Chondrocyte (in vitro differentiated cells): ENCODE results near the gene KATNBL1. TPM values are rescaled to one million over a fixed set of nuclear protein-coding genes. Genes with fewer than 3 reads are reported as not detected.
"Not testable (repeated sequence)": the region's sequence is repeated elsewhere in the genome, so short reads cannot be mapped to it uniquely, and the experiment has no call there.

ENCODE experiments used
- DNase-seq: peaks from one replicate; pipeline ENCODE4 v3.0.0; 2021; ENCODE audit warnings: mixed read lengths, low spot score
- H3K27ac Mint-ChIP-seq: one replicate; pipeline ENCODE4 v1.8.0; 2021; ENCODE audit warnings: mild to moderate bottlenecking, moderate library complexity, mixed read lengths; ENCODE audit not compliant: unreplicated experiment
- H3K27me3 Mint-ChIP-seq: 2 replicates; pipeline ENCODE4 v1.8.0; 2021; ENCODE audit warnings: low read depth, mixed read lengths
- H3K36me3 Mint-ChIP-seq: 2 replicates; pipeline ENCODE4 v1.8.0; 2021; ENCODE audit warnings: low read depth, mixed read lengths
- H3K4me1 Mint-ChIP-seq: 2 replicates; pipeline ENCODE4 v1.8.0; 2021; ENCODE audit warnings: low read depth, mild to moderate bottlenecking, mixed read lengths
- H3K4me3 Mint-ChIP-seq: one replicate; pipeline ENCODE4 v1.8.0; 2021; ENCODE audit warnings: mild to moderate bottlenecking, moderate library complexity, mixed read lengths; ENCODE audit not compliant: unreplicated experiment
- H3K9me3 Mint-ChIP-seq: 2 replicates; pipeline ENCODE4 v1.8.0; 2021; ENCODE audit warnings: low read depth, mixed read lengths
- total RNA-seq: library from RNA; stranded (reverse); gene quantifications from 3 replicates; pipeline ENCODE4 v1.2.1, GENCODE V29; 2021
- TF ChIP-seq, protein P1 (sequence below): fragments of 200-600 bp; sonication (generic); IDR thresholded peaks from 2 replicates; pipeline ENCODE4 v1.5.0; 2021; ENCODE audit warnings: antibody characterized with exemption, mild to moderate bottlenecking, moderate library complexity

Gene KATNBL1
- total RNA-seq, 1 donor from 2014 or later, result 42.0 TPM

DNA sequence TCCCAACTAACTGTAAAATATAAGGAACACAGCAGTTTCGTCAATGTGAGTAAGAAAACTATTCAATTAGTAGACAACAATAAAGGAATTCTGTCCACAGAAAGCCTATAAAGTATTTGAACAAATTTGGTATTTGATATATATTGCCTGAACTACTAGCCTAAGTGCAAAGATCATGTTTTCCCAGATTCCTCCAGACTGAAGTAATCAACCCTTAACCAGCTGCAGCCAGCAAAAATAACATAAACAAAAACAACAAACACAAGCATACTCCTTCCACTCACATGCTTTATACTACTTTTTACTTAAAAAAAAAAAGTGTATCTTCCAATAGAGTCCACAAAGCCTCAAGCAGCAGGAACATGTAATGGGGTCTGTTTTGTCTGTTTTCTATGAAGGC lies 84.0 kb downstream of the KATNBL1 start:
- Mint-ChIP-seq H3K27ac (no peak overlapping the region), H3K27me3 (no peaks in the 10 kb centered on the region)
- TF ChIP-seq, protein P1, sequence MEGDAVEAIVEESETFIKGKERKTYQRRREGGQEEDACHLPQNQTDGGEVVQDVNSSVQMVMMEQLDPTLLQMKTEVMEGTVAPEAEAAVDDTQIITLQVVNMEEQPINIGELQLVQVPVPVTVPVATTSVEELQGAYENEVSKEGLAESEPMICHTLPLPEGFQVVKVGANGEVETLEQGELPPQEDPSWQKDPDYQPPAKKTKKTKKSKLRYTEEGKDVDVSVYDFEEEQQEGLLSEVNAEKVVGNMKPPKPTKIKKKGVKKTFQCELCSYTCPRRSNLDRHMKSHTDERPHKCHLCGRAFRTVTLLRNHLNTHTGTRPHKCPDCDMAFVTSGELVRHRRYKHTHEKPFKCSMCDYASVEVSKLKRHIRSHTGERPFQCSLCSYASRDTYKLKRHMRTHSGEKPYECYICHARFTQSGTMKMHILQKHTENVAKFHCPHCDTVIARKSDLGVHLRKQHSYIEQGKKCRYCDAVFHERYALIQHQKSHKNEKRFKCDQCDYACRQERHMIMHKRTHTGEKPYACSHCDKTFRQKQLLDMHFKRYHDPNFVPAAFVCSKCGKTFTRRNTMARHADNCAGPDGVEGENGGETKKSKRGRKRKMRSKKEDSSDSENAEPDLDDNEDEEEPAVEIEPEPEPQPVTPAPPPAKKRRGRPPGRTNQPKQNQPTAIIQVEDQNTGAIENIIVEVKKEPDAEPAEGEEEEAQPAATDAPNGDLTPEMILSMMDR, result no peak

DNA sequence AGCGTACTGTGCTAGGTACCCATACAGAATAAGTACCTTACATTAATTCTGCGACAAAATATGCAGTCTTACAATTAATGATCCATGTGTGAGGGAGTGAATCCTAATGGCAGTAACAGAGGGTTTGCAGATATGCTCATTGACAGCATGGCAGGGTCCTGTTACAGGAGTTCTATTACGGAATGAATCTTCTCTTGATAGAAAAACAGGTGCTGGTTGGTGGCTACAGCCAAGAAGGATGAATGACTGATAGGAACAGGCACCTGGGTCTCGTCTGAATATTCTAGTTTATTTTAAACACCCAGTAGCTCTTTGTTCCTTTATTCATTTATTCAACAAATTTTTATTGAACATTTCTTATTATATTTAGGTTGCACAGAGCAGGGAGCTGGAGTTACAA lies 85.2 kb downstream of the KATNBL1 start:
- peaks cover 8% of the 10 kb centered on the region for H3K4me1 Mint-ChIP-seq
- TF ChIP-seq, protein P1, result no peak
- H3K27me3 Mint-ChIP-seq, result no peaks in the 10 kb centered on the region
- no peak overlapping the region for H3K27ac Mint-ChIP-seq
- DNase-seq, result no peak
- no peaks in the 10 kb centered on the region for H3K36me3 Mint-ChIP-seq
- H3K4me3 Mint-ChIP-seq, result no peak overlapping the region
- peaks cover 4% of the 10 kb centered on the region for H3K9me3 Mint-ChIP-seq

More for the DNA sequence above, 84.0 kb downstream of the KATNBL1 start:
- DNase-seq, result no peak
- Mint-ChIP-seq H3K4me3 (no peak overlapping the region), H3K9me3 (peaks cover 4% of the 10 kb centered on the region), H3K36me3 (no peaks in the 10 kb centered on the region), H3K4me1 (peaks cover 8% of the 10 kb centered on the region)

DNA sequence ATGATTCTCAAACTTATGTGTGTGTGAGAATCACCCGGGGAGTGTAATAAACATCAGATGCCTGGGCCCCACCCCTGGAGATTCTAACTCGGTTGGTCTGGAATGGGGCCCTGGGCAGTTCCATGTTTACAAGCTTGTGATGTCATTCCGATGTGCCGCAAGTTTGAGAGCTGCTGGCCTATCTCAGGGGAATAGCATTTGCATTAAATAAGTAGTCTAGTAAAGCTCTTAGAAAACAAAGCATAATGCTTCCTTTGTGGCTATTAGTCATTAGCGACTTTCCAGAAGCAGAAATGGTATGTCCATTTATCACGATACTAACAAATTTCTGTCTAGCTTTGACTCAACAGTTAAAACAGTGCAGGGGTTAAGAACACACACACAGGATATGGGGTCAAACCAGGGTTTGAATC lies 87.1 kb downstream of the KATNBL1 start:
- H3K4me1 Mint-ChIP-seq, result peaks cover 8% of the 10 kb centered on the region
- no peaks in the 10 kb centered on the region for H3K27me3 Mint-ChIP-seq
- DNase-seq, result no peak
- no peaks in the 10 kb centered on the region for H3K36me3 Mint-ChIP-seq
- H3K4me3 Mint-ChIP-seq, result no peak overlapping the region
- peaks cover 4% of the 10 kb centered on the region for H3K9me3 Mint-ChIP-seq
- TF ChIP-seq, protein P1, result no peak
- no peak overlapping the region for H3K27ac Mint-ChIP-seq

DNA sequence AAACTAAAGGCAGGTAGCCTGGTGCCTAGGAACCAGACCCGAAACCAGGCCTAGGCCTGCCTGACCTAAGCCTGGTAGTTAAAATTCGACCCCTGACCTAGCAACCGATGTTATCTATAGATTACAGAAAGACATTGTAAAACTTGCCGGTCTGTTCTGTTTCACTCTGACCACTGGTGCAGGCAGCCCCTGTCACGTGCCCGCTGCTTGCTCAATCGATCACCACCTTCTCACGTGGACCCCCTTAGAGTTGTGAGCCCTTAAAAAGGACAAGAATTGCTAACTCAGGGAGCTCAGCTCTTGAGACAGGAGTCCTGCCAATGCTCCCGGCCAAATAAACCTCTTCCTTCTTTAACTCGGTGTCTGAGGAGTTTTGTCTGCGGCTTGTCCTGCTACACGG lies 88.1 kb downstream of the KATNBL1 start:
- not testable (repeated sequence) for H3K36me3 Mint-ChIP-seq, H3K4me3 Mint-ChIP-seq, H3K4me1 Mint-ChIP-seq, H3K9me3 Mint-ChIP-seq, H3K27ac Mint-ChIP-seq, DNase-seq, H3K27me3 Mint-ChIP-seq

DNA sequence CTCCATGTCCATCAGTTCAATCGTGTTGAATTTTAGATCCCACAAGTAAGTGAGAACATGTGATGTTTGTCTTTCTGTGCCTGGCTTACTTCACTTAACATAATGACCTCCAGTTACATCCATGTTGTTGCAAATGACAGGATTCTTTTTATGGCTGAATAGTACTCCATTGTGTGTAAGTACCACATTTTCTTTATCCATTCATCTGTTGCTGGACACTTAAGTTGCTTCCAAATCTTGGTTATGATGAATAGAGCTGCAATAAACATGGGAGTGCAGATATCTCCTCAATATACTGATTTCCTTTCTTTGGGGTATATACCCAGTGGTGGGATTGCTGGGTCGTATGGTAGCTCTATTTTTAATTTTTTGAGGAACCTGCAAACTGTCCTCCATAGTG lies 89.5 kb downstream of the KATNBL1 start:
- not testable (repeated sequence) for H3K36me3 Mint-ChIP-seq, H3K4me1 Mint-ChIP-seq, H3K4me3 Mint-ChIP-seq, H3K27ac Mint-ChIP-seq, H3K9me3 Mint-ChIP-seq, H3K27me3 Mint-ChIP-seq, DNase-seq

DNA sequence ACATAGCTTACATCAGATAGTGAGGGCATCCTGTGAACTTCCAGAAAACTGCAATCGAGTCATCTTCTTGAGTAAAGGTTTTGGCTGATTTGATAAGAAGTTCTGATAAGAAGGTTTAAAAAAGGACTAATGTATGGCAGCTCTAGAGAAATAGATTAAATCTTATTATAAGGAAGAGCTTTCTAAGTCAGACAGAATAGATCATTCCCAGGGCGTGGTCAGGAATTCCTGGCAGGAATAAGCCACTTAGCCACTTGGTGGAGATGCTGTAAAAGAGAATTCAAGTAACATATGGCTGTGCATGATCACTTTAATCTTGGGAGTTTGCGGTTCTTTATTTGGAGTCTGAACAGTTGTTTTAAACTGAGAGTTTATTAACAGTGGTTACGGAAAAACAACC lies 90.6 kb downstream of the KATNBL1 start:
- no peak for DNase-seq
- Mint-ChIP-seq H3K27ac (no peak overlapping the region), H3K9me3 (peaks cover 4% of the 10 kb centered on the region), H3K4me1 (peaks cover 8% of the 10 kb centered on the region), H3K36me3 (no peaks in the 10 kb centered on the region), H3K4me3 (no peak overlapping the region), H3K27me3 (peaks cover 2% of the 10 kb centered on the region)
- TF ChIP-seq, protein P1, result peak; percentile 31
